Esophagus squamous epithelium (tissue), 4 donors: ENCODE measurements around the gene NUTF2.

Experiments used
- POLR2A ChIP-seq, 4 donors: fragments of 450-650 bp; IDR thresholded peaks; one replicate each; pipeline ENCODE4 v1.6.1; 2017; ENCODE audit warnings: antibody characterized with exemption in 4 of 4, mild to moderate bottlenecking in 4 of 4, moderate library complexity in 3 of 4
- TF ChIP-seq, protein P1 (sequence below), 6 experiments: fragments of 450-650 bp in 4 of 6; fragments of 200-600 bp in 2 of 6; sonication (generic) in 2 of 6; IDR thresholded peaks; one replicate each; pipeline ENCODE4 v1.5.1; 2016 to 2019; ENCODE audit warnings: antibody characterized with exemption in 6 of 6, mild to moderate bottlenecking in 4 of 6, moderate library complexity in 4 of 6

DNA sequence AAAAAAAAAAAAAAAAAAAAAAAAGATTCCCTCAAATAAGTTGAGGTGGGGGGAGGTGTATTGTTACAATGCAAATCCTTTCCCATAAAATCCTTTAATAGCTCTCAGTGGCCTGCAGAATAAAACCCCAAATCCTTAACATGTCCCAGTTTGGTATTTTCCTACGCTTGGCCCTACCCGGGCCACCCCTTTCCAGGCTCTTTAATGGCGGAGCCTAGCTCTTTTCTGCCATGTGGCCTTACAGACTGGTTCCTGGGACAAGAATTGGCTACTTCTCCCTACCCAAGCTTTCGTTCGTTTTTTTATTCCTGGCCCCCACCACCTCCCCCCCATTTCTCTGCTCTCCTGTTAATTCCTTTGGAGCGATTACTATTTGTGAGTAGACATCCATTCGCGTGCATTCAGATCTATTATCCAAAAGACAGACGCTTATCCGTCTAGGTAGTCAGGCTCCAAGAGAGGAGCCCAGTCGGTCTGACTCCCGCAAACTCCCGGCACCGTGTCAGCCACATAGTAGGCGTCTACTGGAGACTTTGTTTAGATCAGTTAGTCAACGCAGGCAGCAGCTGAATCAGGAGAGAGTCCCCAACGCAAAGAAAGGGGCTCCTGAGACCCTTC is 5.4 kb upstream of the NUTF2 start:
- TF ChIP-seq, protein P1, sequence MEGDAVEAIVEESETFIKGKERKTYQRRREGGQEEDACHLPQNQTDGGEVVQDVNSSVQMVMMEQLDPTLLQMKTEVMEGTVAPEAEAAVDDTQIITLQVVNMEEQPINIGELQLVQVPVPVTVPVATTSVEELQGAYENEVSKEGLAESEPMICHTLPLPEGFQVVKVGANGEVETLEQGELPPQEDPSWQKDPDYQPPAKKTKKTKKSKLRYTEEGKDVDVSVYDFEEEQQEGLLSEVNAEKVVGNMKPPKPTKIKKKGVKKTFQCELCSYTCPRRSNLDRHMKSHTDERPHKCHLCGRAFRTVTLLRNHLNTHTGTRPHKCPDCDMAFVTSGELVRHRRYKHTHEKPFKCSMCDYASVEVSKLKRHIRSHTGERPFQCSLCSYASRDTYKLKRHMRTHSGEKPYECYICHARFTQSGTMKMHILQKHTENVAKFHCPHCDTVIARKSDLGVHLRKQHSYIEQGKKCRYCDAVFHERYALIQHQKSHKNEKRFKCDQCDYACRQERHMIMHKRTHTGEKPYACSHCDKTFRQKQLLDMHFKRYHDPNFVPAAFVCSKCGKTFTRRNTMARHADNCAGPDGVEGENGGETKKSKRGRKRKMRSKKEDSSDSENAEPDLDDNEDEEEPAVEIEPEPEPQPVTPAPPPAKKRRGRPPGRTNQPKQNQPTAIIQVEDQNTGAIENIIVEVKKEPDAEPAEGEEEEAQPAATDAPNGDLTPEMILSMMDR (IDR thresholded peaks at IDR 0.05), result no peak
- no peak for TF ChIP-seq POLR2A (IDR thresholded peaks at IDR 0.05)
